ENCODE data around the gene ELAPOR1. TPM values are rescaled to one million over a fixed set of nuclear protein-coding genes. Genes with fewer than 3 reads are reported as not detected.

ELAPOR1 gene
- polyA plus RNA-seq, 1 donor from 2014 or later, result 16.8 TPM

DNA sequence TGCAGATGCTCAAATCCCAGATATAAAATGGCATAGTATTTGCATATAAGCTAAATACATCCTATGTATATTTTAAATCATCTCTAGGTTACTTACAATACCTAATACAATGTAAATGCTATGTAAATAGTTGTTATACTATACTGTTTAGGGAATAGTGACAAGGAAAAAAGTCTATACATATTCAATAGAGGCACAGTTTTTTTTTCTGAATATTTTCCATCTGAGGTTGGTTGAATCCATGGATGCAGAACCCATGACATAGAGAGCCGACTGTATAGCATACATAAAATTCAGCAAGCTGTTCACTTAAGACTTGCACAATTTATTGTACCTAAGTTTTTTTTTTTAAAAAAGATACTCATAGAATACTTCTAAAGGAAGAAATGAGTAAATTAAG lies 44.6 kb upstream of the ELAPOR1 start:
- H3K79me2 ChIP-seq (replicated peaks; ENCODE audit: insufficient read depth, low read length), result peaks cover 3% of the 10 kb centered on the region
- H3K36me3 ChIP-seq (ENCODE audit: insufficient read depth, low read length), result no peaks in the 10 kb centered on the region
- TF ChIP-seq POLR2AphosphoS5 (IDR thresholded peaks at IDR 0.05) (no peak), EZH2 (IDR thresholded peaks at IDR 0.05; ENCODE audit: borderline replicate concordance, insufficient read depth, low read length, poor library complexity, severe bottlenecking) (no peak), MXI1 (conservative IDR thresholded peaks at IDR 0.05; ENCODE audit: poor library complexity, severe bottlenecking) (no peak), SMC3 (conservative IDR thresholded peaks at IDR 0.05; ENCODE audit: poor library complexity) (no peak), EP300 (conservative IDR thresholded peaks at IDR 0.05; ENCODE audit: poor library complexity, severe bottlenecking) (no peak), TAF1 (IDR thresholded peaks at IDR 0.05; ENCODE audit: low read depth) (no peak)
- TF ChIP-seq, protein P1, sequence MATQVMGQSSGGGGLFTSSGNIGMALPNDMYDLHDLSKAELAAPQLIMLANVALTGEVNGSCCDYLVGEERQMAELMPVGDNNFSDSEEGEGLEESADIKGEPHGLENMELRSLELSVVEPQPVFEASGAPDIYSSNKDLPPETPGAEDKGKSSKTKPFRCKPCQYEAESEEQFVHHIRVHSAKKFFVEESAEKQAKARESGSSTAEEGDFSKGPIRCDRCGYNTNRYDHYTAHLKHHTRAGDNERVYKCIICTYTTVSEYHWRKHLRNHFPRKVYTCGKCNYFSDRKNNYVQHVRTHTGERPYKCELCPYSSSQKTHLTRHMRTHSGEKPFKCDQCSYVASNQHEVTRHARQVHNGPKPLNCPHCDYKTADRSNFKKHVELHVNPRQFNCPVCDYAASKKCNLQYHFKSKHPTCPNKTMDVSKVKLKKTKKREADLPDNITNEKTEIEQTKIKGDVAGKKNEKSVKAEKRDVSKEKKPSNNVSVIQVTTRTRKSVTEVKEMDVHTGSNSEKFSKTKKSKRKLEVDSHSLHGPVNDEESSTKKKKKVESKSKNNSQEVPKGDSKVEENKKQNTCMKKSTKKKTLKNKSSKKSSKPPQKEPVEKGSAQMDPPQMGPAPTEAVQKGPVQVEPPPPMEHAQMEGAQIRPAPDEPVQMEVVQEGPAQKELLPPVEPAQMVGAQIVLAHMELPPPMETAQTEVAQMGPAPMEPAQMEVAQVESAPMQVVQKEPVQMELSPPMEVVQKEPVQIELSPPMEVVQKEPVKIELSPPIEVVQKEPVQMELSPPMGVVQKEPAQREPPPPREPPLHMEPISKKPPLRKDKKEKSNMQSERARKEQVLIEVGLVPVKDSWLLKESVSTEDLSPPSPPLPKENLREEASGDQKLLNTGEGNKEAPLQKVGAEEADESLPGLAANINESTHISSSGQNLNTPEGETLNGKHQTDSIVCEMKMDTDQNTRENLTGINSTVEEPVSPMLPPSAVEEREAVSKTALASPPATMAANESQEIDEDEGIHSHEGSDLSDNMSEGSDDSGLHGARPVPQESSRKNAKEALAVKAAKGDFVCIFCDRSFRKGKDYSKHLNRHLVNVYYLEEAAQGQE (IDR thresholded peaks at IDR 0.05; ENCODE audit: borderline replicate concordance), result no peak
- TF ChIP-seq, protein P2, sequence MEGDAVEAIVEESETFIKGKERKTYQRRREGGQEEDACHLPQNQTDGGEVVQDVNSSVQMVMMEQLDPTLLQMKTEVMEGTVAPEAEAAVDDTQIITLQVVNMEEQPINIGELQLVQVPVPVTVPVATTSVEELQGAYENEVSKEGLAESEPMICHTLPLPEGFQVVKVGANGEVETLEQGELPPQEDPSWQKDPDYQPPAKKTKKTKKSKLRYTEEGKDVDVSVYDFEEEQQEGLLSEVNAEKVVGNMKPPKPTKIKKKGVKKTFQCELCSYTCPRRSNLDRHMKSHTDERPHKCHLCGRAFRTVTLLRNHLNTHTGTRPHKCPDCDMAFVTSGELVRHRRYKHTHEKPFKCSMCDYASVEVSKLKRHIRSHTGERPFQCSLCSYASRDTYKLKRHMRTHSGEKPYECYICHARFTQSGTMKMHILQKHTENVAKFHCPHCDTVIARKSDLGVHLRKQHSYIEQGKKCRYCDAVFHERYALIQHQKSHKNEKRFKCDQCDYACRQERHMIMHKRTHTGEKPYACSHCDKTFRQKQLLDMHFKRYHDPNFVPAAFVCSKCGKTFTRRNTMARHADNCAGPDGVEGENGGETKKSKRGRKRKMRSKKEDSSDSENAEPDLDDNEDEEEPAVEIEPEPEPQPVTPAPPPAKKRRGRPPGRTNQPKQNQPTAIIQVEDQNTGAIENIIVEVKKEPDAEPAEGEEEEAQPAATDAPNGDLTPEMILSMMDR (IDR thresholded peaks at IDR 0.05; ENCODE audit: poor library complexity, severe bottlenecking), result no peak
- no peak overlapping the region for H3K4me3 ChIP-seq (ENCODE audit: low read length)
- no peak overlapping the region for H3K4me2 ChIP-seq (ENCODE audit: low read length)
- H3F3A ChIP-seq (ENCODE audit: insufficient read depth, low read length, poor library complexity, severe bottlenecking), result no peaks in the 10 kb centered on the region
- no peak overlapping the region for H3K27ac ChIP-seq (ENCODE audit: low read length)
- H3K9me2 ChIP-seq (ENCODE audit: insufficient read depth, low read length), result no peaks in the 10 kb centered on the region
- no peak overlapping the region for H2AFZ ChIP-seq (ENCODE audit: low read depth, low read length)
- no peaks in the 10 kb centered on the region for H4K20me1 ChIP-seq (ENCODE audit: insufficient read depth)
- H3K9ac ChIP-seq (ENCODE audit: low read length), result no peak overlapping the region
- no peaks in the 10 kb centered on the region for H3K9me3 ChIP-seq (ENCODE audit: low read length)
- no peaks in the 10 kb centered on the region for H3K27me3 ChIP-seq (ENCODE audit: insufficient read depth, low read depth, low read length)

DNA sequence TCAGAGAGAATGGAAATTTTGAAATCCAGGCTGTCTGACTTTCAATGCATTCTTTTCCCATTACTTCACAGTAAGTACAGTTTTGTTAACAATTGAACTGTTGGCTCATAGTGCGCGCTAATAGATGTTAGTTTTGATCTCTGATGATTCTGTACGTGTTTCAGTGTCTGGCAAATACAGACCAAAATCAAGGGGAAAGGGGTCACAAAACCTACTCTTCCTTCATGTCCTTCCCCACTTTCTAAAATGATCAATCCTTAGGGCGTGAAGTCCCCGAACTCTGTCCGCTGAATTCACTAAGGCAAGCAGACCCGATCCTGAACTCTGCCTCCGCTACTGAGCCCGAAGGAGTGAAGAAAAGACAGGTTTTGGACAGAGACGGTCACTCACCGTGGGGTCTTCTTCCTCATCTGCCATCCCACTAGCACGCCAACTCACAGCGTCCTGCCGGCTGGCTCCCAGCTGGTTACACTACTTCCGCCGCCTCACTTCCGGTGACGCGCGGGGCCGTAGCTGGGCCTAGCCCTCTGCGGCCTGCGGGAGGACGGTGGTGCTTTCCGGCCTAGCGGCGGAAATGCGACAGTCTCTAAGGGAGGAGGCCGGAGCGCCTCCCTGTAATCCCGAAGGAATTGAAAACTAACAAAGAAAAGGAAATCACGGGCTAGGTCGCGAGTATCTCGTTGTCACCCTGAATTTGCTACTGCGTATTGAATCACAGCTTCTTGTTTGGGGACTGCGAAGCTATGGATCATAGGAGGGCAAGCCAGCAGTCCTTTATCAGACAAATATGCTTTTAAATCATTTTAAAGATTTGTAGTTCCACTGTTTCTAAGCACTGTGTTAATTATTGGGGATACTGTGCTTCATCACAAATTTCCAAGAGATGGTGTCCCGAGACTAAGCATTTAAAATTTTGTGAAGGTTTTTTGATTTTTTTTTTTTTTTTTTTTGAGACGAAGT lies 38.1 kb upstream of the ELAPOR1 start, which contains the start of gene TAF13:
TSS of gene TAF13 (minus strand) at position 473 of the 960 bp plus-strand sequence. CDS start at position 417, 56 bp downstream.
- H4K20me1 ChIP-seq (ENCODE audit: insufficient read depth), result no peaks in the 10 kb centered on the region
- H3K9ac ChIP-seq (ENCODE audit: low read length), result peak within 1 kb of the TSS; percentile 80
- peak within 1 kb of the TSS; percentile 79 for H3K4me3 ChIP-seq (ENCODE audit: low read length)
- H3K79me2 ChIP-seq (replicated peaks; ENCODE audit: insufficient read depth, low read length), result peaks cover 13% of the 10 kb centered on the region
- peak within 1 kb of the TSS; percentile 94 for H3K27ac ChIP-seq (ENCODE audit: low read length)
- no peaks in the 10 kb centered on the region for H3K27me3 ChIP-seq (ENCODE audit: insufficient read depth, low read depth, low read length)
- peak; percentile 42 for TF ChIP-seq RAD21 (conservative IDR thresholded peaks at IDR 0.05)
- TF ChIP-seq, protein P2 (IDR thresholded peaks at IDR 0.05; ENCODE audit: poor library complexity, severe bottlenecking), result peak; percentile 20
- peak; percentile 94 for TF ChIP-seq POLR2AphosphoS5 (IDR thresholded peaks at IDR 0.05)
- peak; percentile 41 for TF ChIP-seq SMC3 (conservative IDR thresholded peaks at IDR 0.05; ENCODE audit: poor library complexity)
- TF ChIP-seq, protein P1 (IDR thresholded peaks at IDR 0.05; ENCODE audit: borderline replicate concordance), result peak; percentile 66
- peak; percentile 77 for TF ChIP-seq EP300 (conservative IDR thresholded peaks at IDR 0.05; ENCODE audit: poor library complexity, severe bottlenecking)
- peak; percentile 90 for TF ChIP-seq TAF1 (IDR thresholded peaks at IDR 0.05; ENCODE audit: low read depth)
- no peak for TF ChIP-seq EZH2 (IDR thresholded peaks at IDR 0.05; ENCODE audit: borderline replicate concordance, insufficient read depth, low read length, poor library complexity, severe bottlenecking)
- TF ChIP-seq MXI1 (conservative IDR thresholded peaks at IDR 0.05; ENCODE audit: poor library complexity, severe bottlenecking), result peak; percentile 94
- H3F3A ChIP-seq (ENCODE audit: insufficient read depth, low read length, poor library complexity, severe bottlenecking), result no peaks in the 10 kb centered on the region
- H3K4me2 ChIP-seq (ENCODE audit: low read length), result peak within 1 kb of the TSS; percentile 100
- no peaks in the 10 kb centered on the region for H3K9me3 ChIP-seq (ENCODE audit: low read length)
- no peaks in the 10 kb centered on the region for H3K9me2 ChIP-seq (ENCODE audit: insufficient read depth, low read length)
- H3K36me3 ChIP-seq (ENCODE audit: insufficient read depth, low read length), result no peaks in the 10 kb centered on the region
- peak within 1 kb of the TSS; percentile 74 for H2AFZ ChIP-seq (ENCODE audit: low read depth, low read length)

All from neural cell (in vitro differentiated cells).